SIG-M5 treated with dmso at 0.1 percent for 504 hours (cell line): ENCODE measurements around the gene PRDM10.
"Not testable (repeated sequence)": the region's sequence is repeated elsewhere in the genome, so short reads cannot be mapped to it uniquely, and the experiment has no call there.

Experiments used
- DNase-seq: peaks from one replicate; lab custom pipeline; 2025; ENCODE audit not compliant: unreplicated experiment; lab: John Stamatoyannopoulos, UW

Gene PRDM10

GRCh38 chr11:129975543-129975942 lies 27.1 kb downstream of the PRDM10 start:
- no peak for DNase-seq

GRCh38 chr11:129974672-129975071 lies 28.0 kb downstream of the PRDM10 start:
- no peak for DNase-seq

- peak; percentile 23 for DNase-seq
Observed at GRCh38 chr11:129974237-129974636, 28.4 kb downstream of the PRDM10 start.

DNA sequence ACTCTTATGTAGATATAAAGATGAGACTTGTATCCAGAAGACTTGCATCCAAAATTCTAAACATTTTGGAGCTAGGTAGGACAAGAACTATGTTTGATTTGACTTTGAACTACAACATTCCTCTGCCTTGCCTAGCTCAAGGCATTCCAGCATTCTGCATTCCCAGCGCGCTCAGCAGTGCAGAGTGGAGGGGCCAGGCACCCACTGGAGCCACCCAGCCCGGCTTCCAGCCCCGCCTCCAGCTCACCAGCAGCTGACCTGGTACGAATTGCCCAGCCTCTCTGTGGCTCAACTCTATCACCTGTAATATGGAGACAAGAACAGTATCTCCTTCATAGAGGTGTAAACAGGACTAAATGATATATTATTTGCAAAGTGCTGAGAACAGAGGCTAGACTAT lies 28.8 kb downstream of the PRDM10 start:
- DNase-seq: no peak

DNA sequence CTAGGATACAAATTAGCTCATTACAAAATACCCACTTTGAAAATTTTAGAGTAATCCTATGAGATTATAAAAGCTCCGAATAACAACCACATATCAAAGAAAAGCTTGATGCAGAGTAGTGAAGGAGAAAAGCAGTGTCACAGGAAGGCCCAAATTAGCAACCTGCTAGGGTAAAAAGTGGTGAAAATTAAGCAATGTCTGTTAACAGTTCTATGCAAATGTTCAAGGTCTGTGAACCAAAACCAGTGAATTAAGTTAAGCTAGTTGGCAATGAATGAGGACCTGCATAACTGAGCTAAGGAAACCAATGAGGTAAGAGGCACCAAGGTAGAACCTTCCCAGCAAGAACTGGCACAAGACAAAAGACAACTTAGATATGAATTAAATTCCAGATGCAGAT lies 29.6 kb downstream of the PRDM10 start:
- DNase-seq: peak; percentile 92

- no peak for DNase-seq
Observed at GRCh38 chr11:129972611-129973010, 30.0 kb downstream of the PRDM10 start.

DNA sequence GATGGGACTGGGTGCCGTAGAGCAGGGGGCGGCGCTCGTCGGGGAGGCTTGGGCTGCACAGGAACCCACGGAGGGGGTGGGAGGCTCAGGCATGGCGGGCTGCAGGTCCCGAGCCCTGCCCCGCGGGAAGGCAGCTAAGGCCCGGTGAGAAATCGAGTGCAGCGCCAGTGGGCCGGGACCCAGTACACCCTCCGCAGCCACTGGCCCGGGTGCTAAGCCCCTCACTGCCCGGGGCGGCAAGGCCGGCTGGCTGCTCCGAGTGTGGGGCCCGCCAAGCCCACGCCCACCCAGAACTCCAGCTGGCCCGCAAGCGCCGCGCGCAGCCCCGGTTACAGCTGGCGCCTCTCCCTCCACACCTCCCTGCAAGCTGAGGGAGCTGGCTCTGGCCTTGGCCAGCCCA lies 30.8 kb downstream of the PRDM10 start:
- DNase-seq: not testable (repeated sequence)

- no peak for DNase-seq
Observed at GRCh38 chr11:129969920-129970319, 32.7 kb downstream of the PRDM10 start.

- peak; percentile 57 for DNase-seq
Observed at GRCh38 chr11:129968591-129969419, 33.8 kb downstream of the PRDM10 start.

GRCh38 chr11:129967996-129968395 lies 34.6 kb downstream of the PRDM10 start:
- no peak for DNase-seq

- DNase-seq: no peak
Observed at GRCh38 chr11:129965248-129965647, 37.4 kb downstream of the PRDM10 start.

- no peak for DNase-seq
Observed at GRCh38 chr11:129960216-129961214, 42.1 kb downstream of the PRDM10 start.

- no peak for DNase-seq
Observed at GRCh38 chr11:129959687-129960086, 42.9 kb downstream of the PRDM10 start.

GRCh38 chr11:129955282-129955681 lies 47.4 kb downstream of the PRDM10 start:
- no peak for DNase-seq

DNA sequence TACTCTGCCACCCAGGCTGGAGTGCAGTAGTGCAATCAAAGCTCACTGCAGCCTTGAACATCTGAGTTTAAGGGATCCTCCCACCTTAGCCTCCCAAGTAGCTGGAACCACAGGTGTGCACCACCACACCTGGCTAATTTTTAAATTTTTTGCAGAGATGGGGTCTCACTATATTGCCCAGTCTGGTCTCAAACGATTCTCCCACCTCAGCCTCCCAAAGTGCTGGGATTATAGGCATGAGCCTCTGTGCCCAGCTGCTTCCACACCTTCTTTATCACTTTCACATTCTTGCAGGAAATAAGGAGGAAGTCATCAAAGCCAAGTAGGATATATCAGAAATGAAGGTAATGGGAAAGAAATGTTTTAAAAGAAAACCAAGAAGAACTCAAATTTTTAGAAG lies 47.9 kb downstream of the PRDM10 start:
- DNase-seq: not testable (repeated sequence)

DNA sequence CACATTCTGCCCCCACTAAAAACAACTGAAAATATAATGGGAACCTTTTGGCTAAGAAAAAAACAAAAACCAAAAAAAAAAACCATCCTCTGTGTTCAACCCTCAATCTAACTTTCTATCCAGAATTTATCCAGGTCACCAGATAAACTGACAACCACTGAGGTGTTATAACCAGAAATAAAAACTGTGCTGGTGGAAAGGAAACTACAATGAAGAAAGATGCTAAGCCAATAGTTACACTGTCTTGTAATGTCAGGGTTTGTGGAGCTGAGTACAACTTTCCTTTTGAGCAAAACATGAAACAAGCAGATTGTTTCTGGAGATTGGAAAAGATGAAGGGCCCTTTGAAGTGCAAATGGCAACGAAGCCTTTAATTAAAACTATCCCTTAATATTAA lies 50.8 kb downstream of the PRDM10 start:
- no peak for DNase-seq

DNA sequence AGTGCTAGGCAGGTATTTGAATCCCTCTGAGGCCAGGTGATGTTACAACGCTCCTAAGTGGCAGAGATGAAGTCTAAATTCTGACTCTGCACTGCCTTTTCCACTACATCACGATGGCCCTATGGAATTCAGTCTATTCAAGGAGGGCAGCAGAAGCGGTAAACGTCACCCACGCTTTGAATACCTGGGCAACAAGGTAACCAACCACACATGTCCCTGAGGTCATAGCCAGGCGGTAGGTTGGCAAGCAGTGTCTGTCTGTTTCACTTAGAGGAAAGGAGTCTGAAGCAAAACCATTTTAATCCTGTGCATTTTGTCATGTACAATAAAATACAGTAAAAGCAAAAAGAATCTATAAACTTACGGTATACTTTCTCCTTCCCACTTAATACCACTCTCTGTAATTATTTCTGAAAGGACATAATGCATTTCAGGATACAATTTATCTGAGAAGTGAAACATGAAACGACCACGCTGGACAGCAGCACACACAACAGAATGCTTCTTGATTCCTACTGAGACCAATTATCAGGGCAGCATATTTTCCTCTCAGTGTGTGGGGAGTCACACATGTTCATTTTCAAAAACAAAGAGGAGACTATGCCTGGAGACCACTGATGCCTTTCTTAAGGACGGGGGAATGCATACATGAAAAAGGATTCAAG lies 51.3 kb downstream of the PRDM10 start:
- no peak for DNase-seq

DNA sequence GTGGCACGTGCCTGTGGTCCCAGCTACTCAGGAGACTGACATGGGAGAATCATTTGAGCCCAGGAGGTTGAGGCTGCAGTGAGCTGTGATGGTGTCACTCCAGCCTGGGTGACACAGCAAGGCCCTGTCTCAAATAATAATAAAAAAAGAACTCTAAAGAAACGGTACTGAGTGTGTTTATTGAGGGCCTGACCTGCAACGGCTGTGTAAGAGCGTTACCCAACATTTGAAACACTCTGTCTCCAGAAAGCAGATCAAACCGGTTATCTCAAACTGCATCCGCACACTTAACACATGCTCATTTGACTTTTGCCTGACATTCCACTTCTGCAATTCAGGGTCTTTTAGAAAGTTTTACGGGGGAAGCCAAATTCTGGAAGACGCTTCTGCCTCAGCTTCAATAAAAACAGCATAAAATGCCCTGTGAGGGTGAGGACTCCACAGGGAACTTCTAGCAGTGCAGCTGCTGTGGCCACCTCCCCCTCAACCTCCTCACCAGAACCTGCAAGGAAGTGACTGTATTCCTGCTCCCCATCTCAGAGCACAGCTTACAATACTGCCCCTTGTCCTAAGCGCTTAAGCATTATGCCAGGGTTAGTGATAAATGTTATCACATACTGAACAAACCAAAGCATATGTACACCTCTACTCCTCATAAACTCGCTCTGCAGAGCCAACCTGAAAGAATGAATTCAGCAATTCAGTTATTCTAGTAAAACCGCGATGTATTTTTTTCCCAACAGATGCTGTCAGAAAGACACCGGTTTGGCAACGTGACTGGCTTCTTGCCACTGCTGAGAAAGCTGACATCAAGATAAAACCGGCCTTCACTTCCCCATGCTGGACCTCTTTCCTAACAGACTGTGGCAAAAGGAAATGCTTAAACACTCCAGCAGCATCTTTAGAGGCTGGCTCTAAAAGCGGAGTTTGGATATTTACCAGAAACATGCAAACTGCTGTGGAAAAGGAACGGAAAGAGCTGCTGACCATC lies 52.2 kb downstream of the PRDM10 start:
- peak; percentile 97 for DNase-seq

- no peak for DNase-seq
Observed at GRCh38 chr11:129948926-129949466, 53.6 kb downstream of the PRDM10 start.

GRCh38 chr11:129947474-129947873 lies 55.2 kb downstream of the PRDM10 start:
- no peak for DNase-seq
